Spleen (tissue), 11 donors: ENCODE measurements around the gene GDF2. TPM values are rescaled to one million over a fixed set of nuclear protein-coding genes. Genes with fewer than 3 reads are reported as not detected.
A peak's percentile ranks its signal among the peaks of the same experiment; 100 is the strongest.

ENCODE experiments used
- DNase-seq: peaks from one replicate; pipeline ENCODE4 v3.0.0-alpha.2; 2020
- H3K27ac ChIP-seq, 8 donors: fragments of 200-600 bp; sonication (generic) in 7 of 8; 1 replicate in 4 of 8; 2 replicates in 4 of 8; pipeline versions ENCODE4 v1.5.0 to v1.8.0; 2016 to 2021; ENCODE audit warnings: inconsistent platforms in 4 of 8, mild to moderate bottlenecking in 4 of 8, moderate library complexity in 1 of 8
- H3K27me3 ChIP-seq, 7 donors: fragments of 200-600 bp; sonication (generic) in 6 of 7; replicated peaks in 1 of 7; 1 replicate in 4 of 7; 2 replicates in 3 of 7; pipeline versions ENCODE4 v1.5.0 to v1.8.0; 2016 to 2021; ENCODE audit warnings: inconsistent platforms in 3 of 7, mild to moderate bottlenecking in 1 of 7
- H3K36me3 ChIP-seq, 6 donors: fragments of 200-600 bp; sonication (generic) in 5 of 6; 1 replicate in 4 of 6; 2 replicates in 2 of 6; pipeline versions ENCODE4 v1.5.0 to v1.8.0; 2016 to 2021; ENCODE audit warnings: inconsistent platforms in 2 of 6
- H3K4me1 ChIP-seq, 6 donors: fragments of 200-600 bp; sonication (generic) in 5 of 6; 1 replicate in 3 of 6; 2 replicates in 3 of 6; pipeline versions ENCODE4 v1.5.0 to v1.8.0; 2016 to 2021; ENCODE audit warnings: inconsistent platforms in 3 of 6
- H3K4me3 ChIP-seq, 8 donors: fragments of 200-600 bp; sonication (generic) in 7 of 8; 1 replicate in 4 of 8; 2 replicates in 4 of 8; pipeline versions ENCODE4 v1.5.0 to v1.8.0; 2016 to 2021; ENCODE audit warnings: inconsistent platforms in 4 of 8, mild to moderate bottlenecking in 4 of 8, moderate library complexity in 2 of 8
- H3K9me3 ChIP-seq, 8 donors: fragments of 200-600 bp; sonication (generic) in 7 of 8; 1 replicate in 4 of 8; 2 replicates in 4 of 8; pipeline versions ENCODE4 v1.5.0 to v1.8.0; 2016 to 2021; ENCODE audit warnings: inconsistent platforms in 4 of 8
- POLR2A ChIP-seq, 3 donors: fragments of 450-650 bp; IDR thresholded peaks; one replicate each; pipeline ENCODE4 v1.5.1; 2017; ENCODE audit warnings: antibody characterized with exemption in 3 of 3, mild to moderate bottlenecking in 1 of 3
- POLR2AphosphoS5 ChIP-seq, 3 donors: sonication (generic); formaldehyde crosslinking; IDR thresholded peaks; one replicate each; pipeline ENCODE4 v1.5.1; 2017; ENCODE audit warnings: antibody characterized with exemption in 3 of 3
- WGBS, 5 donors: extraction: QIAGEN DNeasy Blood & Tissue Kit in 3 of 5; methylation state at CpG; one replicate each; pipeline versions ENCODE4 v1.1.5 to v1.1.7; 2013 to 2018; 5-methylcytosine and 5-hydroxymethylcytosine counted together
- intact Hi-C: fragments of 100-400 bp; cut with DNase I; formaldehyde crosslinking; loops from one replicate; pipeline ENCODE4 v1.15.0; 2023; ENCODE audit warnings: low total_unique reads
- polyA plus RNA-seq, 3 donors: library from polyadenylated mRNA; stranded (reverse); fragments of 200-250 nt; gene quantifications; one replicate each; pipeline ENCODE4 v1.2.1, GENCODE V29; 2013
- total RNA-seq, 7 donors: library from RNA; depleted of rRNA in 3 of 7; stranded (reverse); fragments of >200 nt in 3 of 7; fragmentation: NEBNext Ultra II Directional in 4 of 7; extraction: Animal tissue kit (Norgen Biotek cat#: 25700) in 4 of 7; gene quantifications; one replicate each; pipeline versions ENCODE4 v1.1.0 to v1.2.1, GENCODE V29; 2016 to 2021
- TF ChIP-seq, protein P1 (sequence below), 11 experiments: fragments of 200-600 bp in 7 of 11; fragments of 450-650 bp in 4 of 11; sonication (generic) in 4 of 11; IDR thresholded peaks in 8 of 11; conservative IDR thresholded peaks in 3 of 11; 1 replicate in 7 of 11; 2 replicates in 4 of 11; pipeline versions ENCODE4 v1.4.0 to v1.8.0; 2016 to 2021; ENCODE audit warnings: antibody characterized with exemption in 11 of 11, inconsistent platforms in 4 of 11, mild to moderate bottlenecking in 1 of 11
- donor health status: healthy with polysubstance abuse.
- donor health status: DM: no; HTN: no; CAD: no; lungs with moderate emphysema.
- donor health status: DM: no; HTN: no; CAD: no.
- donor health status: Bipolar disorder and iron deficiency.
- donor health status: healthy.
- donor health status: DM: no; HTN: no; CAD: no.
- donor health status: DM: yes; HTN: yes; CAD: no.

The GDF2 gene
- total and polyA plus RNA-seq, 10 donors: not detected

DNA sequence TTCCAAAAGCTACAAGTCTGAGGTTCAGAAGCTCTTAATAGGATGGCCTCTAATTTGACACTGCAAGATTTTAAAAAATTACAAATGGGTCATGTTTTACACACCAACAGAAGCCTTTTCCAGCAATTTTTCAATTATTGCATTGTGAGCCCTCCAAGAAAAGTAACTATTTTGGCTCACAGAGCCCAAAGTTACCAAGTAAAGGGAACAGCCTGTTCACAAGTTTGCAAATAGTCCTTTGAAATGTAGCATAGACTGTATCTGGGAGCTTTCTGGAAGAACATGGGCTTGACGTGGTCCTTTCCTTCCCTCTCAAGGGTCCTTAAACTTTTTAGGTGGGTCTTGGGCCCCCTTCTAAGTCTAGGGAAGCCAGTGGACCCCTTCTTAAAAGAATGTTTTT lies 23.5 kb upstream of the GDF2 start:
- Histone ChIP-seq H3K27me3 (peaks cover 0 to 90% (median 28%) of the 10 kb centered on the region in 7 donors), H3K4me1 (peaks cover 0 to 19% (median 15%) of the 10 kb centered on the region in 6 donors), H3K27ac (no peak overlapping the region), H3K36me3 (no peaks in the 10 kb centered on the region), H3K4me3 (no peak overlapping the region), H3K9me3 (no peaks in the 10 kb centered on the region)
- intact Hi-C loops: no loop called here
- no peak for TF ChIP-seq POLR2AphosphoS5 (IDR thresholded peaks at IDR 0.05)
- TF ChIP-seq, protein P1, sequence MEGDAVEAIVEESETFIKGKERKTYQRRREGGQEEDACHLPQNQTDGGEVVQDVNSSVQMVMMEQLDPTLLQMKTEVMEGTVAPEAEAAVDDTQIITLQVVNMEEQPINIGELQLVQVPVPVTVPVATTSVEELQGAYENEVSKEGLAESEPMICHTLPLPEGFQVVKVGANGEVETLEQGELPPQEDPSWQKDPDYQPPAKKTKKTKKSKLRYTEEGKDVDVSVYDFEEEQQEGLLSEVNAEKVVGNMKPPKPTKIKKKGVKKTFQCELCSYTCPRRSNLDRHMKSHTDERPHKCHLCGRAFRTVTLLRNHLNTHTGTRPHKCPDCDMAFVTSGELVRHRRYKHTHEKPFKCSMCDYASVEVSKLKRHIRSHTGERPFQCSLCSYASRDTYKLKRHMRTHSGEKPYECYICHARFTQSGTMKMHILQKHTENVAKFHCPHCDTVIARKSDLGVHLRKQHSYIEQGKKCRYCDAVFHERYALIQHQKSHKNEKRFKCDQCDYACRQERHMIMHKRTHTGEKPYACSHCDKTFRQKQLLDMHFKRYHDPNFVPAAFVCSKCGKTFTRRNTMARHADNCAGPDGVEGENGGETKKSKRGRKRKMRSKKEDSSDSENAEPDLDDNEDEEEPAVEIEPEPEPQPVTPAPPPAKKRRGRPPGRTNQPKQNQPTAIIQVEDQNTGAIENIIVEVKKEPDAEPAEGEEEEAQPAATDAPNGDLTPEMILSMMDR (IDR thresholded peaks at IDR 0.05 in 8 of 11, conservative IDR thresholded peaks at IDR 0.05 in 3 of 11): no peak
- no peak for TF ChIP-seq POLR2A (IDR thresholded peaks at IDR 0.05)
- WGBS, 5 donors: 84 to 94% (median 92%) methylated on average over 1 of the region's 1 CpG
- no peak for DNase-seq

DNA sequence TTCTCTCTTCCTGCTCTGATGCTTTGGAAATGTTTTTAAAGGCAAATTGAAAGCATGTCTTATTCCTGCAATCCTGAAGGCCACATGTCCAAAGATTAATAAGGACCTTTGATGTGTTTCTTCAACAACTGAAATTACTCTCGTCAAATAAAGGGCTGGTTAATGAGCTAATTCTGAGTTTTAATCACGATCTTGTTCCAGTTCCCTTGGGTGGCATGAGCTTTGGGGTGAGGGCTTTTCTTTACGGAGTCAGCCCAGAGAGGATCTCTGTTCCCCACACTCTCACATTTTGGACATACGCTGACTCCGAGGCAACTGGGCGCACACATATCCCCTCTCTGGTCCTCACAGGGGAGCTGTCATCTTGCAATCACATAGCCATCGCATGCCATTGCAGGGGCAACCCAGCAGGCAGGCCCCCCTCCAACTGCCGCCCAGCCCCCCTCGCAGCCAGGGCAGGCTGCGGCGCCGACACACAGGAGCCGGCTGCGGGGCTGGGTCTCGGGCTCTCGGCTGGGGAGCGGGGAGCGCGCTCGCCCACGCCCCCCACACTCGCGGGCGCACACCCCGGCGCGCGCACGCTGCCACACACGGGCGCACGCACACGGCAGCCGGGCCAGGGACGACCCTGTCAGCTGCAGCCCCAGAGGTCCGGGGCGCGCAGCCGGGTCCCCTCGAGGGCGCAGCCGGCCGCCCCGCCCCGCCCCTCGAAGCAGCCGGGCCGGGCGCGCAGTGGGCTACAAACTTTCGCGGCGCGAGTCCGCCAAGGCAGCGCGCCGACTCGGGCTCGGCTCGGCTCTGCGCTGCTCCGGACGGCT lies 22.4 kb upstream of the GDF2 start, which contains the start of gene GDF10:
GDF10 (plus strand) TSS at position 587 of the 818 bp plus-strand sequence. CDS start 455 bp downstream, outside the sequence.
- H3K27ac ChIP-seq: no peak within 1 kb of the TSS
- peaks cover 0 to 83% (median 28%) of the 10 kb centered on the region in 7 donors for H3K27me3 ChIP-seq

DNA sequence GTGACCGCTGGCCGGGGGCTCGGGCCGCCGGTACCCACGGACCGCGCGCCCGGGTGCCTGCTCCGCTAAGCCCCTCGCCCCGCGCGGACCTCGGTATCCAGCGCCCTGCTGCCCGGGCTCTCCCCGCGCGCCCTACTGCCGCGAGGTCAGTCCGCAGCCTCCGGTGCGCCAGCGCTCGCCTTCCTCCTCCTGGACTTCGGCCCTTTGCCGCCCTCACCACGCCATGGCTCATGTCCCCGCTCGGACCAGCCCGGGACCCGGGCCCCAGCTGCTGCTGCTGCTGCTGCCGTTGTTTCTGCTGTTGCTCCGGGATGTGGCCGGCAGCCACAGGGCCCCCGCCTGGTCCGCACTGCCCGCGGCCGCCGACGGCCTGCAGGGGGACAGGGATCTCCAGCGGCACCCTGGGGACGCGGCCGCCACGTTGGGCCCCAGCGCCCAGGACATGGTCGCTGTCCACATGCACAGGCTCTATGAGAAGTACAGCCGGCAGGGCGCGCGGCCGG lies 21.8 kb upstream of the GDF2 start:
- TF ChIP-seq, protein P1 (IDR thresholded peaks at IDR 0.05 in 8 of 11, conservative IDR thresholded peaks at IDR 0.05 in 3 of 11): no peak
- no peak for TF ChIP-seq POLR2A (IDR thresholded peaks at IDR 0.05)
- Histone ChIP-seq H3K27ac (no peak overlapping the region), H3K4me1 (peaks cover 0 to 19% (median 15%) of the 10 kb centered on the region in 6 donors), H3K27me3 (peaks cover 0 to 83% (median 28%) of the 10 kb centered on the region in 7 donors), H3K9me3 (no peaks in the 10 kb centered on the region), H3K4me3 (peak overlapping the region in 7 of 8 donors; percentile 19 to 66 (median 39)), H3K36me3 (no peaks in the 10 kb centered on the region)
- intact Hi-C loops: no loop called here
- DNase-seq: no peak
- 5 to 17% (median 7%) methylated on average over 15 to 57 of the region's 57 CpGs for WGBS, 5 donors

More for the DNA sequence above, 22.4 kb upstream of the GDF2 start, which contains the start of gene GDF10:
- 7 to 26% (median 10%) methylated on average over 19 to 64 of the region's 64 CpGs for WGBS, 5 donors
- intact Hi-C loops: no loop called here
- Histone ChIP-seq H3K9me3 (no peaks in the 10 kb centered on the region), H3K36me3 (no peaks in the 10 kb centered on the region), H3K4me1 (peaks cover 0 to 19% (median 15%) of the 10 kb centered on the region in 6 donors), H3K4me3 (peak within 1 kb of the TSS in 7 of 8 donors; percentile 19 to 66 (median 39))
- TF ChIP-seq, protein P1 (IDR thresholded peaks at IDR 0.05 in 8 of 11, conservative IDR thresholded peaks at IDR 0.05 in 3 of 11): no peak
- TF ChIP-seq POLR2A (IDR thresholded peaks at IDR 0.05) (no peak), POLR2AphosphoS5 (IDR thresholded peaks at IDR 0.05) (no peak)
- DNase-seq: no peak

DNA sequence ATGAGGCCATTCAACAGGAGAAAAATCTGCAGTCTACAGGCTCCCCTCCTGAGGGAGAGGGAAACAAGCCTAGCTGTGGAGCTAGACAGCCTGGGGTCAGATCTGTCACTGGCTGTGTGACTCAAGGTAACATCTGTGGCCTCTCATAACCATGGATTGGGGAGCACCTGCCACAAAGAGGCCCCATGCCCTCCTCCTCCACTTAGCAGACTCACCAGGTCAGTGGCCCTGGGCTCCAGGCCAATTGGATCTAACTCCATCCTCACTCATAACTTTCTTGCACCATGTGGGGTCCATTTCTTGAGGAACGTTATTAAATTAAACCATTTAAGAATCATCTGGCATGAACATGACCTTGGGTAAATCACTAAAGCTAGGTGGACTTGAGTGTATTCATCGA lies 20.4 kb upstream of the GDF2 start:
- no peak overlapping the region for H3K27ac ChIP-seq
- 63 to 75% (median 75%) methylated on average over 2 of the region's 2 CpGs for WGBS, 5 donors
- no peak overlapping the region for H3K4me3 ChIP-seq
- intact Hi-C loops: no loop called here
- H3K4me1 ChIP-seq: peaks cover 0 to 25% (median 15%) of the 10 kb centered on the region in 6 donors
- no peaks in the 10 kb centered on the region for H3K36me3 ChIP-seq
- DNase-seq: no peak
- H3K27me3 ChIP-seq: peaks cover 0 to 79% (median 28%) of the 10 kb centered on the region in 7 donors
- no peaks in the 10 kb centered on the region for H3K9me3 ChIP-seq
- no peak for TF ChIP-seq POLR2A (IDR thresholded peaks at IDR 0.05)
- TF ChIP-seq POLR2AphosphoS5 (IDR thresholded peaks at IDR 0.05): no peak
- TF ChIP-seq, protein P1 (IDR thresholded peaks at IDR 0.05 in 8 of 11, conservative IDR thresholded peaks at IDR 0.05 in 3 of 11): no peak
